ENCODE results near the gene PDPR. TPM values are rescaled to one million over a fixed set of nuclear protein-coding genes. Genes with fewer than 3 reads are reported as not detected.
A peak's percentile ranks its signal among the peaks of the same experiment; 100 is the strongest.
"Not testable (repeated sequence)": the region's sequence is repeated elsewhere in the genome, so short reads cannot be mapped to it uniquely, and the experiment has no call there.

PDPR gene
- total RNA-seq, 4 donors from 2014 or later = 20.2 to 25.4 (median 22.8) TPM

DNA sequence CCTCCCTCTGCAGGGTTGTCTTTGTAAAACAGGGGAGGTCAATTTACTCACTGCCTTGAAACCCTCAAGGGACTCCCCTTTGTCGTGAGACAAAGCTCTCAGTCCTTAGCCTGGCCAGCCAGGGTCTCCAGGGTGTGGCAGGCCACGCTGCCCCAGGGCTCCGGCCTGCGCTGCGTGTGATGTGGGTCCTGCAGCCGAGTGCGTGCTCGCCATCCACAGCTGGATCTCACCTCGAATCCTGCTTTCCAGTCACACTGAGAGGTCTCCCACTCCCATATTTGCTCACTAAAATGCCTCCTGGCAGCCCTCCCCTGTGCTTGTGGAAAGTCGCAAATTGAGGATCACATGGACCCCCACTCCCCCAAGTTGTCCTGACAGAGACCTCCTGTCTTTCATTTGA is 49.5 kb downstream of the PDPR start:
- Histone ChIP-seq H3K9me3 (no peaks in the 10 kb centered on the region), H3K27me3 (no peaks in the 10 kb centered on the region), H3K4me3 (no peak overlapping the region), H3K27ac (no peak overlapping the region), H3K36me3 (peaks cover 0 to 39% of the 10 kb centered on the region in 2 donors), H3K4me1 (no peaks in the 10 kb centered on the region)
- ATAC-seq (no peak), DNase-seq (no peak)
- no peak for TF ChIP-seq POLR2A (IDR thresholded peaks at IDR 0.05)
- TF ChIP-seq, protein P1, sequence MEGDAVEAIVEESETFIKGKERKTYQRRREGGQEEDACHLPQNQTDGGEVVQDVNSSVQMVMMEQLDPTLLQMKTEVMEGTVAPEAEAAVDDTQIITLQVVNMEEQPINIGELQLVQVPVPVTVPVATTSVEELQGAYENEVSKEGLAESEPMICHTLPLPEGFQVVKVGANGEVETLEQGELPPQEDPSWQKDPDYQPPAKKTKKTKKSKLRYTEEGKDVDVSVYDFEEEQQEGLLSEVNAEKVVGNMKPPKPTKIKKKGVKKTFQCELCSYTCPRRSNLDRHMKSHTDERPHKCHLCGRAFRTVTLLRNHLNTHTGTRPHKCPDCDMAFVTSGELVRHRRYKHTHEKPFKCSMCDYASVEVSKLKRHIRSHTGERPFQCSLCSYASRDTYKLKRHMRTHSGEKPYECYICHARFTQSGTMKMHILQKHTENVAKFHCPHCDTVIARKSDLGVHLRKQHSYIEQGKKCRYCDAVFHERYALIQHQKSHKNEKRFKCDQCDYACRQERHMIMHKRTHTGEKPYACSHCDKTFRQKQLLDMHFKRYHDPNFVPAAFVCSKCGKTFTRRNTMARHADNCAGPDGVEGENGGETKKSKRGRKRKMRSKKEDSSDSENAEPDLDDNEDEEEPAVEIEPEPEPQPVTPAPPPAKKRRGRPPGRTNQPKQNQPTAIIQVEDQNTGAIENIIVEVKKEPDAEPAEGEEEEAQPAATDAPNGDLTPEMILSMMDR (IDR thresholded peaks at IDR 0.05 in 4 of 5, conservative IDR thresholded peaks at IDR 0.05 in 1 of 5) = no peak
- intact Hi-C loops (cut with DNase I; ENCODE audit: low total_unique reads) (no loop called here), in situ Hi-C loops (cut with MboI; ENCODE audit: low sequenced_read_pairs in 4 of 4) (no loop called here)

DNA sequence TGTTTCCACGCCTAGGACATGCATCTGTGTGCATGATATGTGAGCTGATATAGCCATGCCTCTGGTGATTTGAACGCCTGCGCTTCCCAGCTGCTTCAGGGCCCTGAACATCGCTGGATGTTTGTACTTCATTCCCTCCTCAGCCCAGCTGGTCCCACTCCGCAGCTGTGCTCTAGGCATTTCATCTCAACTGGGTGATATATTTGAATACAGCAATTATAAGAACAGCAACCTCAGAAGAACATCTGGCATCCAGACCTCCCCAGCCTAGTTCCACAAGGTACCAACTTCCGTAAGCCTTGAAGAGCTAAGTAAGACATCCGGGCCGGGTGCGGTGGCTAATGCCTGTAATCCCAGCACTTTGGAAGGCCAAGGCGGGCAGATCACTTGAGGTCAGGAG is 52.6 kb downstream of the PDPR start:
- H3K27me3 ChIP-seq; ATAC-seq; H3K27ac ChIP-seq; DNase-seq; intact Hi-C loops (cut with DNase I; ENCODE audit: low total_unique reads); H3K9me3 ChIP-seq; H3K4me1 ChIP-seq; in situ Hi-C loops (cut with MboI; ENCODE audit: low sequenced_read_pairs in 4 of 4); H3K4me3 ChIP-seq; H3K36me3 ChIP-seq: not testable (repeated sequence)

DNA sequence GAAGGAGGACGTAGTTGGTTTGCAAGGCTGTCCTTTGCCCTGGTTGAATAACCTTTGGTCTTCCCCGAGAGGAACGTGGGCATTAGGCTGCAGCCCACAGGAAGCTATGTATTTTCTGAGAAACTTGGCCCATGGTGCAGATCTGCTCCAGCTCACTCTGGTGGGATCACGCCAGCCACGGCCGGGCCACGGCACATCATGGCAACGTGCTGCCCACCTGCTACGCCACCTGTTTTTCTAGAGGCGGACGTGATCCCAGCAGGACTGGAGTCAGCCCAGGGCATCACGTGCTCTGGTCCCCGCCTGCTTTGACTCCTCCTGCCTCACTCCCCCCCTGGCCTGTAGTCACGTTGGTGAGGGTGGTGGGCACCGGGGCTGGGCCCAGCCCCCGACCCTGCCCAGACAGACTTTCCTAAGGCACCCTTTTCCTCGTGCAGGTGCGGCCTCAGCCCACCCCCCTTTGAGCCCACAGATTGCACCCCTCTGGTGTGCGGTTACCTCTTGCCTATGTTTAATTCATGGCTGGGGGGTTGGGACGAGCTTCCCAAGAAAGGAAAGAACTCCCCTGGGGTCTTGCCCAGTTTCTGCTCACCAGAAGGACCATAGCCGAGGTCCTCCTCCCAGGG is 59.2 kb downstream of the PDPR start, which contains the start of gene CLEC18C:
TSS of gene CLEC18C (plus strand) at position 576 of the 626 bp plus-strand sequence. CDS start 492 bp downstream, outside the sequence.
- in situ Hi-C loops (cut with MboI; ENCODE audit: low sequenced_read_pairs in 4 of 4) = not testable (repeated sequence)

DNA sequence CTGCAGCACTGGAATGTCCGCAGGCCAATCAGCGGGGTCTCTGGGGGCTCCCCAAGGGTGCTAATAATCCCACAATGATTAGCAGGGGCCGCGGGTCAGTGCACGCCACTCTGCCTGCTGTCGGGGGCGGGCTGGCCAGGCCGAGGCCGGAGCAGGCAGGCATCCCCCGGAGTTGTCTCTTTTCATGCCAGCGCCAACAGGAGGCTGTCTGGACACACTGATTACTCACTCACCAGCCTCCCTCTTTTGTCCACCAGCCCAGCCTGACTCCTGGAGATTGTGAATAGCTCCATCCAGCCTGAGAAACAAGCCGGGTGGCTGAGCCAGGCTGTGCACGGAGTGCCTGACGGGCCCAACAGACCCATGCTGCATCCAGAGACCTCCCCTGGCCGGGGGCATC is 59.8 kb downstream of the PDPR start:
- H3K27ac ChIP-seq; H3K4me3 ChIP-seq; H3K9me3 ChIP-seq; DNase-seq; H3K27me3 ChIP-seq; H3K36me3 ChIP-seq; in situ Hi-C loops (cut with MboI; ENCODE audit: low sequenced_read_pairs in 4 of 4); intact Hi-C loops (cut with DNase I; ENCODE audit: low total_unique reads); H3K4me1 ChIP-seq; ATAC-seq: not testable (repeated sequence)

More for the DNA sequence above, 59.2 kb downstream of the PDPR start, which contains the start of gene CLEC18C:
- H3K4me1 ChIP-seq; H3K9me3 ChIP-seq; H3K36me3 ChIP-seq; DNase-seq; intact Hi-C loops (cut with DNase I; ENCODE audit: low total_unique reads); H3K4me3 ChIP-seq; ATAC-seq; H3K27ac ChIP-seq; H3K27me3 ChIP-seq: not testable (repeated sequence)

DNA sequence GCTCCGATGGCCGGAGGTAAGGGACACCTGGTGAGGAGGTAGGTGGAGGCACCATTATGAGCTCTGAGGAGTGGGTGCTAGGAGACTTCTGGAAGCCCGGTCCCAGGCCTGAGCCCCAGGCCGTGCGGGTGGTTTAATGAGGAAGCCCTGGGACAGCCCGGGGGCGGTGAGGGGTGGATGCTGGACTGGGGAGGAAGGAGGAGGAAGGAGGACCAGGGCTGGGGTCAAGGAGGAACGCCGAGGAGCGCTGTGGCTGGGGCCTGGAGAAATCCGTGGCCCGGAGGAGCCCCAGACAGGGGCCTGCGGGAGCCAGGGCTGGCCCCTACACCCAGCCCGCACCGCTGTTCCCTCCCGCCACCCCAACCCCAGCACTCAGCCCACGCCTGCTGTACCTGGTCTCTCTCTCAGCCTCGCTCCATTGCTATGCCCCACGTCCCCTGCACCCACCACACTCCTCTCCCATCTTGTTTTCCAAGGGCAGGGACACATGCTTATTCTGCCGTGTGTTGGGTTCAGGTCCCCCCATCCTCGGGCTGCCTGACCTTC is 60.3 kb downstream of the PDPR start:
- in situ Hi-C loops (cut with MboI; ENCODE audit: low sequenced_read_pairs in 4 of 4); intact Hi-C loops (cut with DNase I; ENCODE audit: low total_unique reads); H3K4me1 ChIP-seq; H3K9me3 ChIP-seq; H3K36me3 ChIP-seq; H3K27me3 ChIP-seq; H3K4me3 ChIP-seq; H3K27ac ChIP-seq; ATAC-seq; DNase-seq: not testable (repeated sequence)

DNA sequence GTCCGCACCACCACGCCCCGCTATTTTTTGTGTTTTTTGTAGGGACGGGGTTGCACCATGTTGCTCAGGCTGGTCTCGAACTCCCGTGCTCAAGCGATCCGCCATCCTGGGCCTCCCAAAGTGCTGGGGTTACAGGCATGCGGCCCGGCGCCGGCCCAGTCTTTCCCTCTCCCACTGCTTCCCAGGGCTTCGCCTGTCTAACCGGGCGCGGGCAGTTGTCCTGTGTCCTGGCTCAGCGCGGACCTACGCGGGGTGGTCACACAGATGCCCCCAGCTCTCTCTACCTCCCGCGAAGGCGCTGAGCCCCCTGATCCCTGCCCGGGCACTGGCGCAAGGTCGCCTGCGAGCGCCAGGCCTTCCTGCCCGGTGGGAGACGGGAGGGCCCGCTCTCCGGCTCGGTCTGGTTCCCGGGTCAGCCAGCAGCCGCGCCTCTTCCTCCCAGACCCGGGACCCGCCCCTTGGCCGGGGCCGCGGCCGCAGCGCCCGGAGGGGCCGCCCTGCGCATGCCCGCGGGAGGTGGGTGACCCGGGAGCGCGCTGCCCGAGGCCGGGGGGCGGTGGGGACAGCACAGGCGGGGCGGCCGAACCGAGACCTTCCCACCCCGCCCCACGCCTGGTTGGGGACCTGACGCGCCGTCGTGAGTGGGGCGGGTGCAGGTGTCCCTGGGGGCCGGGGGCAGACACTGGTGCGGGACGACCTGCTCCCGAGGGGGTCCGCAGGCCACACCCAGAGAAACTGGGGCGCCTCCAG is 73.9 kb downstream of the PDPR start:
- H3K4me1 ChIP-seq; DNase-seq; H3K27me3 ChIP-seq; in situ Hi-C loops (cut with MboI; ENCODE audit: low sequenced_read_pairs in 4 of 4); intact Hi-C loops (cut with DNase I; ENCODE audit: low total_unique reads); H3K9me3 ChIP-seq; H3K36me3 ChIP-seq: not testable (repeated sequence)
- ATAC-seq = peak; percentile 79 to 88
- H3K27ac ChIP-seq = peak overlapping the region in 3 of 4 donors; percentile 34 to 68 (median 55)
- H3K4me3 ChIP-seq = peak overlapping the region in 3 of 4 donors; percentile 41 to 57 (median 45)

DNA sequence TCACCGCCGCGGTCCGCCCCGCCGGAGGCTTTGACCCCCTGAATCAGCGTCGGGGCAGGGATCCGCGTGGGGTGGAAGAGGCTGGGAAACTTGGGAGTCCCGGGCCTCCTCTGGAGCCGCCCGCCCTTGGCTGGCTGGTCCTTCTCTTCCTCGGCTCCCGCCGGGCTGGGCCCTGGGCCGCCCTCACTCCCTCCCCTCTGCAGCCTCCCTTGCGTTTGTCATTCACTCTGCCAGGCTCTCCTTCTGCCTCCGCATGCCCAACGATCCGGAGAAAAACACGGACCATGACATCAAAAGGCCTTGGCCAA is 74.4 kb downstream of the PDPR start:
- DNase-seq; H3K9me3 ChIP-seq; H3K4me1 ChIP-seq; H3K27me3 ChIP-seq; H3K36me3 ChIP-seq; intact Hi-C loops (cut with DNase I; ENCODE audit: low total_unique reads); in situ Hi-C loops (cut with MboI; ENCODE audit: low sequenced_read_pairs in 4 of 4): not testable (repeated sequence)
- Histone ChIP-seq H3K4me3 (peak overlapping the region in 3 of 4 donors; percentile 41 to 57 (median 45)), H3K27ac (peak overlapping the region in 3 of 4 donors; percentile 28 to 68 (median 55))
- ATAC-seq = peak; percentile 60 to 67

DNA sequence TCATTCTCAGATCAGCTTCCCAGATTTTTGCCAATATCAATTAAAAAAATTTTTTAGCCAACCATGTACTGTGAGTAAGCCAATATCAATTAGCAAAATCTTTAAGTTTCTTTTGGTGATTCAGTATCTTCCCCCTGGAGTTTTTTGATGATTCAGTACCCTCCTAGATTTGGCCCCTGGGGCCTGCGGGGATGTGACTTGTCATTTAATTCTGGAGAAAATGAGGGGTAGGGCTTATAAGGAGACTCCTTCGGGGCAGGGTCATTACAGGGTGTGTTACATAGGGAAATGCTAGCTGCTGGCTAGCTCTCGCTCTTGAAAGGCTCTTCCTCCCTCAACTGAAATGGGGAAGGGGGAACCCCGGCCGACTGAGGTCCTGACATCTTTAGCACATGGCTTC is 76.4 kb downstream of the PDPR start:
- in situ Hi-C loops (cut with MboI; ENCODE audit: low sequenced_read_pairs in 4 of 4); ATAC-seq; H3K9me3 ChIP-seq; H3K4me1 ChIP-seq; H3K36me3 ChIP-seq; intact Hi-C loops (cut with DNase I; ENCODE audit: low total_unique reads); H3K4me3 ChIP-seq; H3K27me3 ChIP-seq; DNase-seq; H3K27ac ChIP-seq: not testable (repeated sequence)

DNA sequence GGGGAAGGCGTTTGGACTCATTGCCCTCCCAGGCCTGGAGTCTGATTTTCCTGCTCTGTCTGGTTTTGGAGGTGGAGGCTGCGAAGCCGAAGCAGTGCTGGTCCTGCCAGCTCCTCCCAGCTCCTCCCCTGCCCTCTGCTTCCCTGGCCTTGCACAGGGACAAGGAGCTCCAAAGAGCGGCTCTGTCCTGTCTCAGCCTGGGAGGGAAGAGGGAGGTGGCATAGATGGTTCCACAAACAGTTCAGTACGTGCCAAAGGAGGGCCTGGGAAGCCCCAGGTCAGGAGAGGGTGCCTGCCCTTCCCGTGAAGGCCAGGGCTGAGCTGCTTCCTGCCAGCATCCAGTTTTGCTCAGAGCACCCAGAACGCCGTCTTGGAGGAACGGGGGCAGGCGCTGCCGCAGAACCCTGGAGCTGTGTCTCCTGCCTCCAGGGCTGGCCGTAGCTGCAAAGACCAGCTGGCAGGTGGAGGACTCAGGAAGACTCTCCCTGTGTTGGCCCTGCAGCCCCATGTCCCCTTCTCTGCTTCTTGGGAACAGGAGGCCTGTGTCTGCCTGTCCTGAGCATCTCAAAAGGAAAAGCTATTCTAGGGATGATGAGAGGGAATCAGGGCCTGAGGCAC is 82.7 kb downstream of the PDPR start:
- peak in 1 of 2 donors; percentile 33 for ATAC-seq
- H3K4me1 ChIP-seq; in situ Hi-C loops (cut with MboI; ENCODE audit: low sequenced_read_pairs in 4 of 4); H3K9me3 ChIP-seq; H3K27ac ChIP-seq; H3K4me3 ChIP-seq; intact Hi-C loops (cut with DNase I; ENCODE audit: low total_unique reads); H3K36me3 ChIP-seq; H3K27me3 ChIP-seq; DNase-seq: not testable (repeated sequence)

DNA sequence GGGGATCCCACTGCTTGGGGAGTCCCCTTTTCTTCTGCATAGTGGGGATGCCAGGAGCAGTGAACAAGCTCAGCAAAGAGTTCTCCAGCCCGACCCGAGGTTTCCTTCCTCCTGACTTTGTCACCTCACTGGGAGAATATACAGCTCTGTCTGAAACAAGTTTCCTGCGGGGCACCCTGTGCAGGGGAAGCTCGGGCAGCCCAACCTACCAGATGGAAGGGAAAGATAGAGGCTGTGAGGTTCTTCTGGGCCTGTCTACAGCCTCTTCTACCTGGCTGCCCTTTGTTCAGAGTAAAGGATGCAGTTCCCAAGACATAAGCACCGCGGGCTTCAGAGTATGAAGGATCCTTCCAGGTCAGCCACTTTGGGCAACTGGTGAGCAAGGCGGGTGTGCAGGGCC is 83.5 kb downstream of the PDPR start:
- H3K27me3 ChIP-seq; H3K27ac ChIP-seq; H3K4me3 ChIP-seq; in situ Hi-C loops (cut with MboI; ENCODE audit: low sequenced_read_pairs in 4 of 4); H3K36me3 ChIP-seq; H3K9me3 ChIP-seq; DNase-seq; H3K4me1 ChIP-seq; intact Hi-C loops (cut with DNase I; ENCODE audit: low total_unique reads); ATAC-seq: not testable (repeated sequence)
